HG02798 (cell line): ENCODE measurements around the gene EFNA5.
"Not testable (repeated sequence)": the region's sequence is repeated elsewhere in the genome, so short reads cannot be mapped to it uniquely, and the experiment has no call there.

Experiments used
- ATAC-seq: cut with Tn5 transposase; IDR thresholded peaks from one replicate; pipeline ENCODE4 v1.9.1; 2021; ENCODE audit warnings: mild to moderate bottlenecking; ENCODE audit not compliant: unreplicated experiment, poor library complexity

The EFNA5 gene

DNA sequence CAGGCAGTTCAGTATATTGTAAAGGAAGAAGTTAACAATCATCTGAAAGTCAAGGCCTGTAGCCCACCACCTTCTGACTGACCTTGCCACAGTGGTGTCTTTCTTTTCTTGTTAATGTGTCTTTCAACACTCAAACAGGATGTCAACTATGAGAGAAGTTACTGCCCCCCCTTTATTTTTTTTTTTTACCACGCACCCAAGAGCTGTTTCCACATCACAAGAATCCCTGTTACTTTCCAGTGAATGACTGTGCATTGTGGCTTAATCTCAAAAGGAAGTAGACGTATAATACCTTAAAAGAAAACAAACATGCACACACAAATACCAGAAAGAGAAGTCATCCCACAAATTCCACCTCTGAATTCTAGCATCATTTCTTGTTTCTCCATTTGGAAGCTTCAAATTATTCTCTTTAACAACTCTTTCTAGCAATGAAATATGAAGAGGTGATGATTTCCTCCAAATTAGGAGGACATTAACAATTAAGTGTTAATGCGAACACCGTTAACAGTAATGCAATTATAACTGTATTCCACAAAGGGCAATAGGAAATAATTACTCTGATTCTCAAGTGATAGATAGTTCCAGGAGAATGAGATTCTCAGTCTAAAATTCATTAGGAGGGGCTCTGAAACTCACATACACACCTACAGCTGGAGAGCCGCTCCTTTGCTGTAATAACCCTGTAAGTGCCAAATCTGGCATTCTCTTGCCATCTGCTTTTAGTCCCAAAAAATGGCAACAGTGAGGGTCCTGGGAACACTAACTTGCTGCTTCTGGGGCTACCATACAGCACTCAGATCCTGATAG lies 201.0 kb downstream of the EFNA5 start:
- ATAC-seq = no peak

DNA sequence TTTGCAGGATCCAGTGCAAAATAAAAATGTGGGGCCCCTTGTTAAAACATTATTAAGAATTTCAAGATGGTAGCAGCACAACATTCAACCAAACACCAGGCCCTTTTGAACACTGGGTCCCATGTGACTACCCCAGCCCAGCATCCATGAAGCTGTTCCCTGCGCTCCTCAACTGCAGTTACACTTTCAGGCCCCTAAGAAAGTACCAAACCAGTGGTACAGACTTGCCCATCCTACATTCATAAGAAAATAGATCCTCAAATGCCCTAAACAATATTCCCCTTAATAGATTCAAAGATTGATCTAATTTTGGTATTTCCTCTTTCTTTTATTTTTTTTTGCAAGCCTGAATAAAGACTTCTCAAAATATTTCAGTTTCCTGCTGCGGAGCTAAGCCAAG lies 201.7 kb downstream of the EFNA5 start:
- ATAC-seq = no peak

DNA sequence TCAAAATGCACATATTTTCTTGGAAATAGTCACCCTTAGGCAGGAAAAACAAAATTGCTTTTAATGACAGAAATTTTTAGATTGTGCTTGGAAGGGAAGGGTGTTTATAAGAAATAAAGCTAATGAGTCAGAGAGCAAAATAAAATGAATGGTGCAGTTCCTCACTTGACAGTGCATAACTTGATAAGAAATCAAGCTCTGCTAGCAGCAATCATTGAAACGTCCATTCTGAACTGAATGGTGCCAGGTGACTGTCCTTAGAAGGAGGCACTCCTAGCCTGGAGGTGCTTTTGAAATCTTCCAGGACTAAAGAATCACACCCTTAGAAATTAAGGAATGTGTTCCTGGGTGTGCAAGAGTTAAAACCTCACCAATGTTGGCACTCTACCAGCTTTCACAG lies 202.5 kb downstream of the EFNA5 start:
- no peak for ATAC-seq

DNA sequence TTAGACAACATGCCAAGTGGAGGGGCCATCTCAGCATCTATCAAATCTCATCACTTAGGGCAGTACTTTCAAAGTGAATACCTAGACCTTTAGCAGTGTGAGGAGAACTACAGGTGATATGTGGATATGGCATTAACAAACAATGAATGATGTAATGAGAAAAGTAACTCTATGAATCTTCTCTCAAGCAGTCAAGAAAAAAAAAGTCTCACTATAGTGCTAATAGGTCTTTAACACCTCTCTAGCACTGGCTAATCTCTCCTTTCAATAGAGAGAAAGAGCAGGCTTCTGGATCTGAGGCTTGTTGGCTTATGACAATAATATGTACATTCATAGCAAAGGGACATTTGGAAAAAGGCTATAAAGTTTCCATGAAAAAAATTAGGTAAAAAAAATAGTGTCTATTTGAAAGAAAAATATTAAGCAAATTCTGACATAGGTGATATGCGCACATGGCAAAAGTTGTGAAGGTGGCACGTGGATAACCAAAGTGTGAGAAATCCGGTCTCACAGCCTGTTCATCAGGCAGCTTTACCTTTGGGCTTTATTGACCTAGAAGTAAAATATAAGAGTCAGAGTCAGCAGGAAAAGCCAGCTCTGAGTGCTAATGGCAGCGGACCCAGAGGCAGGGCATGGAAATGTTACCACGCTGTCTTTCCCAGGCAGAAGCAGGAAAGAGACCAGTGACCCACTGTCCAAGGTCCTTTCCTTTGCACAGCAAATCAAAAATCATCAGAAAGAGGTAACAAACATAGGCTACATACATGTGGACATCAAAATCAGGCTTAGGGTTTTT lies 203.4 kb downstream of the EFNA5 start:
- no peak for ATAC-seq

DNA sequence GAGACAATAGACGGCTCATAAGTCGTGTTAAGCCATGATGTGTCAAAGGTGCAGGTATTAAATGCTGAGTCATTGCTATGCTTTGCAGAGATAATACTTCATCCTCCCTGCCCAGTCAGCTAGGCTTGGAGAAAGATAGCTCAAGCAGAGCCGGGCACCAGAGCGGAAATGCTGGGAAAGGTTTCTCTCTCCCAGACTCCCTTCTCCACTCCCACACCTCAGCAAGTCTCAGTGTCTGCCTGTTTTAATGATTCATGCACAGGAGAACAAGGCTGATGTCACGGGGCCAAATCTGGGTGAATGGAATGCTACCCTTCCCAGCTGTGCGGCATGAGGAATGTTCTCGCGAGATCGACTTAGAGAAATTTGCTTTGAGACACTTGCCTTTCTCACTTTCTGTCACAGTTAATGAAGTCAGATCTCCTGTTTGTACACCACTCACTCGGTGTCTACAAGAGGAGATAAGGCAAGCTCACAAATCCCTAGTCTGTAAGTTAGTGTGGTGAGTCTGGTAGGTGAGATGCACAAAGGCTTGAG lies 204.4 kb downstream of the EFNA5 start:
- no peak for ATAC-seq

DNA sequence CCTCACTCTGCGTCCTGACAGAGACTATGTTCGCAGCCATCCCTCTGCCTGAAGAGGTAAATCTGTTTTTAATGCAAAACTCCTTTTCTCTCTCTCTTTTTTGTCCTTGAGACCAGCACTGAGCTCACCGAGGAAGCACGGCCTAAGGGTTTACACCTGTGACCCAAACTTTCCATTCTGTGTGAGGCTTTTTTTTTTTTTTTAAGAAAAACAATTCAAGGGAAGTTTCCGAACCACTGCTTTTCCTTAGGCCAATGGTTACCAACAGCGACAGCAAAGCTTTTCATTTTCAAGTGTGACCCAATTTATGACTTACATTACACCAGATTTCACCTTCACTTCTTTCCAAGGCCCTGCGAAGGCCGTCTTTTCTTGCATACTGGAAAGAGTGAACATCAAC lies 205.9 kb downstream of the EFNA5 start:
- ATAC-seq = no peak

DNA sequence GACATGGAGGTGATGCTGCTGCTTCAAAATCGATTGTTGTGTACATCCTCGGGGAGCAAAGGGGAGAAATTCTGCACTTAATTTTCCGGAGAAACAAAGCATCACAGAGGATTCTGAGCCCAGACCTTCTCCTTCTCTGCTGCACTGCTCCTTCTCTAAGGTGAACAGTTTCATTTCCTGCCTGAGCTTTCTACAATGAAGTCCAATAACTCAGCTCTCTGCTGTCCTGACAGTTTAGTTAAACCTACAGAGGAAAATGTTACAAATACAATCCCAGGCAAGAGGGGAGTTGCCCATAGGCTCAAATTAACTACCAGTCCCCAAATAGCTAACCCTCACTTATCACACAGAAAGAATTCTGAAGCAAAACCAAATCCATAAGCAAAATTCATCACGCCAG lies 206.3 kb downstream of the EFNA5 start:
- ATAC-seq = no peak

DNA sequence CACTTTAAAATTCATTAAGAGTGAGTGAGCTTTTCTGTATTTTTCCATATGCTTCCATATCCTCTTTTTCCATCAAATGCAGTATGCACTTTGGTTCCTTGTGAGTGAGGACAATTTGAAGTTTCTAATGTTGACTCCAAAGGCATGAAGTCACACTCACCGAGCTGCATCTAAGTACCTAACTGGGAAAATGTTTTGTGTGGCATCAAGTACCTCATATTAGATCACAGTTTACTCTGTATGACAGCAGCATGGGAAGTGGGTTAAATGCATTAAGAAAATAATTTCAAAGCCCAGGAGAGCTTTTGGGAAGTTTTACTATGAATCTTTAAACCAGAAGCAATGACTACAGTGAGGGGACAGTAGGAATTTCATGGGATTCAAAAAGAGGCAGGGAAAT lies 207.0 kb downstream of the EFNA5 start:
- ATAC-seq = no peak

DNA sequence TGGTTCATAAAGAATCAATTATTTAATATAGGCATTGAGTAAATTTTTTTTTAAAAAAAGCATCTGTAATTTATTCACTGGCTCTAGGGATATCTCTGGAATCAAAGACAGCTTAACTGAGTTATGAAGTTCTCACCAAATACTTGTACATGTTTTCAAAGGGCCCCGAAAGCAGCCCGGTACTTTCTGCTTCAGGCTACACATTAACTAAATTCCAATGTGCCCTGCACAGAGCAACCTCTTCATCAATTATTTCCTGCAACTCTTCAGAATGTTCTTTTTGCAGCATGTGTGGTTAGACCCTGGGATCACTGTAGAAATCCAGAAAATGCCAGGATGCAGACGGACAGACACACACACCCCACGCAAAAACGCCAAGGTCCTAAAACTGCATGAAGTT lies 209.0 kb downstream of the EFNA5 start:
- ATAC-seq = no peak

DNA sequence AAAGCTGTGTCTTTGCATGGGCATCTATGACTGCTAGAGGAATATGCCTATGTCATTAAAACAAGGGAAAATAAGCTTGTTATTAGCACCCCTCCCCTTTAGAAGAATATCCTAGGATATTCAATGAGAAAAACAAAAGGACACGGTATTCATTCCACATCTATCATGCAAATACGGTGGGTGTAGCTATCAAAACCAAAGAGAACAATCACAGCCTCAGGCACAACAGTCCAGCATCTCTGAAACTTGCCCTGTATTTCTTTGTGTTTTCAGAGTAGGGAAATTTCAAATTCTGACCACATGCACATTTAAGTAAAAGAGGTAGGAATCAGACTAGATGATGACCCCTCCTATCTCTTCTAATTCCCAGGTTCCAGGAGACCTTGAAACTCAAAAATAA lies 209.9 kb downstream of the EFNA5 start:
- ATAC-seq = no peak

DNA sequence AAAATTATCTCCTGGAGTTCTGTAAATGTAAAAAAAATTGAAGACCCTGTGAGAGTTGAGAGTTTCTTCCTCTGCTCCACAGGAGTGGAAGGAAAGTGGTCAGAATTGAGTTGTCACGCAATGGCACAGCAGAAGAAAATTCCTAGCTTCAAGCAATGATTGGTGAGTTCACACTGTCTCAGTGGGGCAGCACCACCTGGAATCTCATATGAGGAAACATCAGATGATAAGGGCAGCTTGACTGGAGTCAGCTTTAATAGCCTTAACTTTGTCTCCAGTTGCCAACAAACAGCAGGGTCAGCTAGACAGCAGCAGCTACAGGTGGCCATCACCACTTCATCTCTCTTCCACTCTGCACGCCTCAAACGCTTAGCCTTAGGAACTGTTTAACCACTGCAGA lies 211.1 kb downstream of the EFNA5 start:
- ATAC-seq = no peak

DNA sequence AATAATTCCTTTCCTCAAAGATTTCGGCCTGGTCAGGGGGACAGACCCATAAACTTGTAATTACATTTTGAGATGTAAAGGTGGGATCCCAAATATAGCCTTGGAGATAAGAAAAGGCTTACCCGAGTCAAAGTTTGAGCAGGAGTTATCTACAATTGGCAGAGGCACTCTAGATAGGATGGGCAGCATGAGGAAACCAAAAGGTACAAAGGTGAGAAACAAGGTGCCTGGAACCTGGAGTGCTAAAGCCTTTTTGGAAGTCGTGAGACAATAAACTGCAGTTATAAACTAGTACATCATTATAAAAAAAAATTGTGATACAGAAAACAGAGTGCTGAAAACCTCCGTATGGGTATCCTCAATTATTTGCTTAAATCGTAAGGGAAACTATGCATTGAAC lies 212.4 kb downstream of the EFNA5 start:
- no peak for ATAC-seq

DNA sequence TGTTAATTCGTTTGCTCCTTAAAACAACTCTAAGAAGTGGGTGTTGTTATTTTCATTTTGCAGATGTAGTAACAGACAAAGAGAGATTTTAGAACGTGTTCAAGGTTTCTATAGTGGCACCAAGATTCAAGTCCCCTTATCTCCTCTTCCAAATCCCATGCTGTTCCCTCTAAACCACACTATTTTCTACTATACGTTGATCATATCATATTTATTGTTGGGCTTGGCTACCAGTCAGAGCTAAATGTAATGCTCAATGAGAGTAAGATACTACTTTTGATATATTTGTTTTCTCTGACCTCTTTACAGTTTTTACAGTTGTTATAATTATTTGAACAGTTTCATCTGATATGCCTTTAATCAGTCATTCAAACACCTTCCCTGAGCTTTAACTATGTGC lies 212.9 kb downstream of the EFNA5 start:
- no peak for ATAC-seq

DNA sequence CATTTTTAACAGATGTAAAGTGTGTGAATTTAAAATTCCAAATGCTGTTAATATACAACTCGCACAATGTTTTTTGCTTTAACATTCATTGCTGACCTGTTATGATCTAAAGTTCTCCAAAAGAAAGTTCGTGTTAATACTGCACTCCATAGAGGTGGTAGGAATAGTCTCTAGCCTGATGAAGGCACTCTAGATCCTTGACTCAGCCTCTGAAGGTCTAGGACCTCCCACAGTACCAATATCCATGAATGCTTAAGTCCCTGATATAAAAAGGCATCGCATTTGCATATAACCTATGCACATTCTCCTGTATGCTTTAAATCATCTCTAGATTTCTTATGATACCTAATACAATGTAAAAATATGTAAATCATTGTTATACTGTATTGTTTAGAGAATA lies 213.6 kb downstream of the EFNA5 start:
- ATAC-seq = no peak

DNA sequence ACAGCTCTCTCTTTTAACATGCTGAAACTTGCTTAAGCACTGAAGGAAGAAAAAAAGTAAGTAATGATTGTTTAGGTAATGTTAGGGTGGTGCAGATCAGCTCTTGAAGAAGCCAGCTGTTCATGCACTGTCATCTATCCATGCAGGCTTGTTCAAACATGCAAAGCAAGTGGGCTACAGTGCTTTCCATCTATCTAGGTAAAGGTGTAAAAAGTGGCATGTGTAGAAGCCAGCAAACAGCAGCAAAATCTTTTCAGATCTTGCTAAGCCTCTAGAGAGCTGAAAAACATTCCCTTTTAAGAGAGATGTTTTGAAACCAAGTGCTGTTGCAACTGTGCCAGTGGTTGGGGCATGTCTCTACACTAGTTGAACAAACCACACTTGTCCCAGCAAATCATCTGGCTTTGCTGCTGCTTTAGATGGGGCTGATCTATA lies 214.4 kb downstream of the EFNA5 start:
- ATAC-seq = peak; percentile 93

DNA sequence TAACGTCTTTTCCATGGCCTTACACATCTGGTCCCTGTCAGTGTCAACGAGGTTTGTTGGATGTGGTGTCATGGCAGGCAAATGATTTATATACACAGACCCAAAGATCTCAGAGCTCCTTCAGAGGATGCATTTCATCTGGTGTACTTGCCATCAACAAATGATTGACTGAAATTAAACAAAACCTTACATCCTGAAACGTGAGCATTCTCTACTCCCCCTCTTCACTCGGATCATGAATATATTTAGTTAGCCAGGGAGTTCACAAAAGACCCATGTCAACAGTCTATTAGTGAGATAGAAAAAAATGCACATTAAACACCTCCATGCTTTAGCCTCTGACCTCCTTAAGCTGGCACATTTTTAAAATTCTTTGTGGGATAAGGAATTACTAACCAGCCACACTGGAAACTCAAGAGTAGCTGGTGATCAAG lies 215.6 kb downstream of the EFNA5 start:
- ATAC-seq = no peak

DNA sequence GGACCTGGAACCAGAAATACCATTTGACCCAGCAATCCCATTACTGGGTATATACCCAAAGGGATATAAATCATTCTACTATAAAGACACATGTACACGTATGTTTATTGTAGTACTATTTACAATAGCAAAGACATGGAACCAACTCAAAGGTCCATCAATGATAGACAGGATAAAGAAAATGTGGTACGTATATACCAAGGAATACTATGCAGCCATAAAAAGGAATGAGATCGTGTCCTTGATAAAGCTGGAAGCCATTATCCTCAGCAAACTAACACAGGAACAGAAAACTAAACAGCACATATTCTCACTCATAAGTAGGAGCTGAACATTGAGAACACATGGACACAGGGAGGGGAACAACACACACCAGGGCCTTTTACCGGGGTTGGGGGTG lies 218.9 kb downstream of the EFNA5 start:
- ATAC-seq = not testable (repeated sequence)

DNA sequence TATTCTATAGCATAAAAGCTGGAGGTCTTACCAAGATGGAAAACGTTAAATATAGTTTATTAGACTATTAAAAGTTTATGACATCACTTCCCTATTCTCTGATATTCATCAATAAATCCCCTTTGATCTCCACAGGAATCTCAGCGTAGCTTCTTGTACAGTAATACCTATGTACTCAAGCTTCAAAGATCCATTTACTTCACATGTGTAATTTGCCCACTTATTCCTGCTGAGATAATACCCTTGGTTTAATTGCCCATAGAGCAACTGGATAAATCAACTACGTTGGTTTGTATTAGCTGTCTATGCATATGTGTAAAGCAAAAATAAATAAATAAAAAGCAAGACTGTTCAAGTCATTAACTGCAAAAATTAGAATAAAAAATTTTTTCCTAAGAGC lies 219.7 kb downstream of the EFNA5 start:
- no peak for ATAC-seq

DNA sequence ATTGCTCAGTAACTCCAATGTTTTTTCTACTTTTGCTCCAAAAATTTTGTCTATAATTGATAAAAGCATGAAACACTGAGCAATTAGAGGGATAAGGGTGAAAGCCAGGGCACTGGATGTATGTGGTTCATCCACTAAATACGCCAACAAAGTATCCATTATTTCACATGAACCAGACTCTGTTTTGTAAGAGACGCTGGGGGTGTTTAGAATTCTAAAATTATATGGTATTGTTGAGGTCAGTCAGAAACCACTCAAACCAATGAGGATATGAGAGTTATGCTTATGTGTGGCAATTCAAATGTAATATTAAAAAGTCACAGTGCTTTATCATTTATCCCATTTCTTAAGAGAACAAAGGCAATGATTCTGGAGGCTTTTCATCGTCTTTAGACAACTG lies 220.2 kb downstream of the EFNA5 start:
- no peak for ATAC-seq

DNA sequence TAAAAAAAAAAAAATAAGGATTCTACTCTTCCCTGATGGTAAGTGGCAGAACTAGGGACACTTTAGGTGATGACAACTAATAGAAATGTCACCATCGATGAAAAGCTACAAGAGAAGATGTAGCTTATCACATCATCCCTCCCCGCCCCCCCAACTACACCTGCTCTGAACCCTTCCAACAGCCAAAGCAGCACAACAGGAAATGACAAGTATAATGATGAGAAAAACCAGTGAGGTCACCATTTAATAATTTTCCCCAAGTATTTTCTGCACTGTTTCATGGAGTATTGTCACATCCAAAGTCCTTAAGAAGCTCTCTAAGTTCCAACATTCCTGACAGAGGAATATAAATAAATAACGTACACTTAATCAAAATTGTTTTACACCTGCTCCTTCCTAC lies 221.4 kb downstream of the EFNA5 start:
- no peak for ATAC-seq

DNA sequence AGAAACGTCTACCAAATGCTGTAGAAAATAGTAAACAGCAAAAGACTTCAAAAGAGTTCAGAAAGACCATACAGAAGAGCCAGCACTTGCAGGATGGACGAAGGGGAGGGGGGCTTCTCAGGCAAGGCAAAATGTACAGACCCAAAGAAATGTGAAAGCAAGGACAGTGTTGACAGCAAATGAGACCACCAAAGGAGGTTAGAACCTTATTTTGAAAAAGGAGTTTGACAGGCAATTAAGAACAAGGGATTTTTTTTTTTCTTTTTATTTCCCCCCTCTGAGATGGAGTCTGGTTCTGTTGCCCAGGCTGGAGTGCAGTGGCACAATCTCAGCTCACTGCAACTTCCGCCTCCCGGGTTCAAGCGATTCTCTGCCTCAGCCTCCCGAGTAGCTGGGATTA lies 223.2 kb downstream of the EFNA5 start:
- no peak for ATAC-seq
